Measurements from ENCODE around the gene WDFY1.
A peak's percentile ranks its signal among the peaks of the same experiment; 100 is the strongest.

The WDFY1 gene

DNA sequence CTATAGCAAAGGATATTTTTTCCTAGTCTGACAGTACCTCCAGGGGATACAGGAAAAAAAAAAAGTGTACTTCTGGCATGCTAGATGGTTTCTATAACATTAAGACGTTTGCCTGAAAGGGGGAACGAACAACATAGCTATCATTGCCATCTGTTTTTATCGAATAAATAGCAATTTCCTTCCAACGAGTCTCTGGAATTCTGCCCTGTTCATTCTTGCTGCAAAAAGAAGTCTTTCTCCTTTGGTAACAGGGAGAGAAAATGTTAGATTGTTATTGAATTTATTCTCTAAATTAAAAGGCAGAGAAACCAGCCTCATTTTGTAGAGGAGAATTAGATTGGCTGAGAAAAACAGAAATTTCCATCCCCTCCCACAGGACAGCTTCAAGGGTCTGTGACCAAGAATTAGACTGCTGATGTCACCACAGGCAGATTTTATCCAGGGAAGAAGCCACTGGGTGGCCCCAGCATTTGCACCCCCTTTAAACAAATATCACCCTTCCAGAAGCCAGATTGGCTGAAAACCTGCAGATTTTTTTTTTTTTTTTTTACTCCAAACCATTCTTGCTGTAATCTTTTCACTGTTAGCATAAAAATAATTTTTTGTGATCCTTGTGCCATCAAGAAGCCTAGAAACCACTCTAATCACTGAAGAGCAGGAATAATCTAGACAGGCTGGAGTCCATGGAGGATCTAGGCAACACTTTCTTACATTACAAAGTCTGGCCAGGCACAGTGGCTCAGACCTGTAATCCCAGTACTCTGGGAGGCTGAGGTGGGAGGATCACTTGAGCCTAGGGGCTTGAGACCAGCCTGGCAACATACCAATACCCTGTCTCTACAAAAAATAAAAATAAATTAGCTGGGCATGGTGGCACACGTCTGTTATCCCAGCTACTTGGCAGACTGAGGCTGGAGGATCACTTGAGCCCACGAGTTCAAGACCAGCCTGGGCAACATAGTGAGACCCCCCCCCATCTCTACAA lies 12.0 kb downstream of the WDFY1 start:
- Histone ChIP-seq H3K9me3 (ENCODE audit: insufficient read depth, low read length, severe bottlenecking) (no peaks in the 10 kb centered on the region), H3K79me2 (ENCODE audit: insufficient read depth, low read length) (peaks cover 19% of the 10 kb centered on the region), H3K9ac (ENCODE audit: low read depth, low read length) (no peak overlapping the region), H3K27ac (ENCODE audit: low read length) (no peak overlapping the region), H3K4me2 (ENCODE audit: insufficient read depth, low read length) (no peak overlapping the region), H2AFZ (ENCODE audit: low read depth, low read length) (no peak overlapping the region), H3K4me1 (ENCODE audit: insufficient read depth, low read length) (peaks cover 25% of the 10 kb centered on the region), H4K20me1 (ENCODE audit: insufficient read depth, low read length) (peaks cover 24% of the 10 kb centered on the region; the same call in 1 of the 2 replicates), H3K36me3 (ENCODE audit: insufficient read depth, low read length) (no peaks in the 10 kb centered on the region), H3K27me3 (ENCODE audit: insufficient read depth, low read length, poor library complexity) (no peaks in the 10 kb centered on the region), H3K4me3 (ENCODE audit: low read depth in 1 of 2, low read length in 2 of 2) (no peak overlapping the region)
- no peak for ATAC-seq (ENCODE audit: insufficient read depth, low read depth)
- TF ChIP-seq EZH2 (IDR thresholded peaks at IDR 0.05; ENCODE audit: borderline replicate concordance, low read depth, low read length, severe bottlenecking) (no peak), CTCF (IDR thresholded peaks at IDR 0.05; ENCODE audit: borderline replicate concordance, extremely low read depth, low read length, poor library complexity, severe bottlenecking) (no peak)
- DNase-seq = no peak

GRCh38 chr2:223930103-223930976 lies 14.8 kb downstream of the WDFY1 start:
- H3K79me2 ChIP-seq (ENCODE audit: insufficient read depth, low read length) = peaks cover 11% of the 10 kb centered on the region; the same call in 1 of the 2 replicates
- H3K9ac ChIP-seq (ENCODE audit: low read depth, low read length) = no peak overlapping the region
- H3K27me3 ChIP-seq (ENCODE audit: insufficient read depth, low read length, poor library complexity) = no peaks in the 10 kb centered on the region
- no peak overlapping the region for H2AFZ ChIP-seq (ENCODE audit: low read depth, low read length)
- peaks cover 16% of the 10 kb centered on the region; the same call in 1 of the 2 replicates for H4K20me1 ChIP-seq (ENCODE audit: insufficient read depth, low read length)
- H3K9me3 ChIP-seq (ENCODE audit: insufficient read depth, low read length, severe bottlenecking) = peaks cover 2% of the 10 kb centered on the region
- H3K4me2 ChIP-seq (ENCODE audit: insufficient read depth, low read length) = peak overlapping the region; percentile 66
- ATAC-seq (ENCODE audit: insufficient read depth, low read depth) = peak; percentile 34; the same call in 1 of the 3 replicates
- H3K4me1 ChIP-seq (ENCODE audit: insufficient read depth, low read length) = peaks cover 25% of the 10 kb centered on the region
- TF ChIP-seq EZH2 (IDR thresholded peaks at IDR 0.05; ENCODE audit: borderline replicate concordance, low read depth, low read length, severe bottlenecking) = no peak
- TF ChIP-seq CTCF (IDR thresholded peaks at IDR 0.05; ENCODE audit: borderline replicate concordance, extremely low read depth, low read length, poor library complexity, severe bottlenecking) = no peak
- no peaks in the 10 kb centered on the region for H3K36me3 ChIP-seq (ENCODE audit: insufficient read depth, low read length)
- H3K27ac ChIP-seq (ENCODE audit: low read length) = peak overlapping the region; percentile 44; the same call in 1 of the 2 replicates
- DNase-seq = no peak
- peak overlapping the region in 1 of 2 experiments; percentile 45; a peak in 1 of 4 replicates for H3K4me3 ChIP-seq (ENCODE audit: low read depth in 1 of 2, low read length in 2 of 2)

- no peak overlapping the region for H3K9ac ChIP-seq (ENCODE audit: low read depth, low read length)
- peak; percentile 71 for DNase-seq
- TF ChIP-seq EZH2 (IDR thresholded peaks at IDR 0.05; ENCODE audit: borderline replicate concordance, low read depth, low read length, severe bottlenecking) = no peak
- TF ChIP-seq CTCF (IDR thresholded peaks at IDR 0.05; ENCODE audit: borderline replicate concordance, extremely low read depth, low read length, poor library complexity, severe bottlenecking) = no peak
These were observed 15.5 kb downstream of the WDFY1 start for GRCh38 chr2:223929571-223930102.

More at GRCh38 chr2:223929571-223930102, 15.5 kb downstream of the WDFY1 start:
- H3K4me3 ChIP-seq (ENCODE audit: low read depth in 1 of 2, low read length in 2 of 2) = peak overlapping the region in 1 of 2 experiments; percentile 45; a peak in 2 of 4 replicates
- no peak overlapping the region for H2AFZ ChIP-seq (ENCODE audit: low read depth, low read length)
- H3K4me2 ChIP-seq (ENCODE audit: insufficient read depth, low read length) = peak overlapping the region; percentile 66
- H3K27me3 ChIP-seq (ENCODE audit: insufficient read depth, low read length, poor library complexity) = no peaks in the 10 kb centered on the region
- no peaks in the 10 kb centered on the region for H3K36me3 ChIP-seq (ENCODE audit: insufficient read depth, low read length)
- peaks cover 16% of the 10 kb centered on the region; the same call in 1 of the 2 replicates for H4K20me1 ChIP-seq (ENCODE audit: insufficient read depth, low read length)
- H3K79me2 ChIP-seq (ENCODE audit: insufficient read depth, low read length) = peaks cover 11% of the 10 kb centered on the region; the same call in 1 of the 2 replicates
- H3K4me1 ChIP-seq (ENCODE audit: insufficient read depth, low read length) = peaks cover 25% of the 10 kb centered on the region
- peak; percentile 98 for ATAC-seq (ENCODE audit: insufficient read depth, low read depth)
- H3K27ac ChIP-seq (ENCODE audit: low read length) = peak overlapping the region; percentile 44; the same call in 1 of the 2 replicates
- H3K9me3 ChIP-seq (ENCODE audit: insufficient read depth, low read length, severe bottlenecking) = peaks cover 2% of the 10 kb centered on the region
